Heart left ventricle (tissue), 16 donors: ENCODE results near the gene SGK2. TPM values are rescaled to one million over a fixed set of nuclear protein-coding genes. Genes with fewer than 3 reads are reported as not detected.
A peak's percentile ranks its signal among the peaks of the same experiment; 100 is the strongest.

Experiments
- ATAC-seq, 4 donors: fragments of 200-7000 bp; cut with Tn5 transposase; one replicate each; pipeline ENCODE4 v1.9.1; 2020 to 2022; ENCODE audit warnings: moderate library complexity in 4 of 4, mild to moderate bottlenecking in 3 of 4, moderate number of reproducible peaks in 1 of 4
- DNase-seq, 5 donors: peaks; one replicate each; pipeline ENCODE4 v3.0.0-alpha.2; 2020
- H3K27ac ChIP-seq, 12 donors: fragments of 200-600 bp; sonication (generic) in 4 of 12; one replicate each; pipeline versions ENCODE4 v1.5.0 to v1.8.0; 2016 to 2022; ENCODE audit warnings: mild to moderate bottlenecking in 2 of 12
- H3K27me3 ChIP-seq, 9 donors: fragments of 200-600 bp; sonication (generic) in 2 of 9; one replicate each; pipeline versions ENCODE4 v1.5.1 to v1.8.0; 2016 to 2022; ENCODE audit warnings: mild to moderate bottlenecking in 3 of 9
- H3K36me3 ChIP-seq, 9 donors: fragments of 200-600 bp; sonication (generic) in 2 of 9; one replicate each; pipeline versions ENCODE4 v1.5.0 to v1.8.0; 2018 to 2022; ENCODE audit warnings: mild to moderate bottlenecking in 2 of 9
- H3K4me1 ChIP-seq, 12 donors: fragments of 200-600 bp; sonication (generic) in 4 of 12; one replicate each; pipeline versions ENCODE4 v1.5.0 to v1.8.0; 2016 to 2022; ENCODE audit warnings: mild to moderate bottlenecking in 3 of 12
- H3K4me3 ChIP-seq, 12 donors: fragments of 200-600 bp; sonication (generic) in 4 of 12; one replicate each; pipeline versions ENCODE4 v1.5.0 to v1.8.0; 2017 to 2022; ENCODE audit warnings: mild to moderate bottlenecking in 9 of 12, moderate library complexity in 4 of 12
- H3K9me3 ChIP-seq, 12 donors: fragments of 200-600 bp; sonication (generic) in 4 of 12; one replicate each; pipeline versions ENCODE4 v1.5.0 to v1.8.0; 2016 to 2022; ENCODE audit warnings: mild to moderate bottlenecking in 1 of 12
- POLR2A ChIP-seq, 2 donors: fragments of 450-650 bp; IDR thresholded peaks; one replicate each; pipeline ENCODE4 v1.6.1; 2017; ENCODE audit warnings: antibody characterized with exemption in 2 of 2, mild to moderate bottlenecking in 2 of 2, moderate library complexity in 2 of 2
- WGBS, 4 donors: extraction: QIAGEN DNeasy Blood & Tissue Kit in 2 of 4; methylation state at CpG; one replicate each; pipeline versions ENCODE4 v1.1.5 to v1.1.7; 2013 to 2018; 5-methylcytosine and 5-hydroxymethylcytosine counted together
- intact Hi-C, 10 donors: fragments of 100-400 bp; cut with DNase I; formaldehyde crosslinking; loops; one replicate each; pipeline versions ENCODE4 v1.11.1 to v1.14.2; 2022
- polyA plus RNA-seq, 2 donors: library from polyadenylated mRNA; stranded (reverse); fragments of 200-250 nt; gene quantifications; one replicate each; pipeline ENCODE4 v1.2.3, GENCODE V29; 2013
- total RNA-seq, 9 donors: library from RNA; depleted of rRNA in 2 of 9; stranded (reverse); fragments of >200 nt in 2 of 9; fragmentation: NEBNext Ultra II Directional in 3 of 9; extraction: Animal tissue kit (Norgen Biotek cat#: 25700) in 3 of 9; gene quantifications; one replicate each; pipeline versions ENCODE4 v1.1.0 to v1.2.4, GENCODE V29; 2016 to 2023
- TF ChIP-seq, protein P1 (sequence below), 12 donors: fragments of 200-600 bp; sonication (generic) in 4 of 12; IDR thresholded peaks; one replicate each; pipeline versions ENCODE4 v1.5.0 to v1.8.0; 2018 to 2022; ENCODE audit warnings: antibody characterized with exemption in 12 of 12, mild to moderate bottlenecking in 5 of 12
- donor health status: ischemic (EF 13 %, LVEDD 7.1; RV severe dilation, severe dysfunction).
- donor health status: healthy with polysubstance abuse.
- donor health status: DM: no; HTN: yes; CAD: no.
- donor health status: DM: no; HTN: no; CAD: no.
- donor health status: ischemic (EF 25% LVEDD 6.9; RV normal size, moderate dysfunction).
- donor health status: ischemic (EF 25% LVEDD 5.7; RV mildly dilated, moderate dysfunction).
- donor health status: healthy.
- donor health status: DM: yes; HTN: yes; CAD: no.
- donor health status: ischemic (EF 35%, LVEDD 5.7; RV mildly dilated, moderate dysfunction).
- donor health status: nonischemic (EF 11% LVEDD 7.7; RV severe dilation, severe dysfunction).
- donor health status: DM: yes; HTN: yes; CAD: no.
- donor health status: PGD.
- donor health status: ischemic (EF 29% LVEDD 5.4; RV normal size, mild dysfunction).
- donor health status: nonischemic (EF 23%, LVEDD 6.1; RV moderate dilation, normal function).

SGK2 gene
- total and polyA plus RNA-seq, 11 donors = 0.17 to 4.5 (median 0.65) TPM; not detected in 5

DNA sequence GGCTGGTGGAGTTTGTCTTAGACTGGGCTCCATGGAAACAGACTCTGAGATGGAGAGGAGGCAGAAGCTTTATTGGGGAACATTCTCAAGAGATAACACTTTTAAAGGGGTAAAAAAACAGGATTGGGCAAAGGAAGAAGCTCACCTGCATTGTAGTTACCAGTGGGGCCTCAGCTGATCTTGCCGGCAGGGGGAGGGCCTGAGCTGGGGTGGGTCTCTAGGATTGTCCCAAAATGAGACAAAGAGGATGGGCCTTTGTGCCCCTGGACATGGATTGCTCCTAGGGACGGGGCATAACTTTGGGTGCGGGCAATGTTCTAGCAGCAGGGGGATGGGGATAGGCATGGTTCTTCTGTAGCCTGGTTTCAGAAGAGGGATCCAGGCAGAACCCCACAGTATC lies 12.5 kb downstream of the SGK2 start:
- ATAC-seq (no peak), DNase-seq (no peak)
- H3K27ac ChIP-seq = no peak overlapping the region
- no peaks in the 10 kb centered on the region for H3K9me3 ChIP-seq
- WGBS, 4 donors = 88 to 97% (median 91%) methylated on average over 3 of the region's 3 CpGs
- intact Hi-C loops = no loop called here
- TF ChIP-seq, protein P1, sequence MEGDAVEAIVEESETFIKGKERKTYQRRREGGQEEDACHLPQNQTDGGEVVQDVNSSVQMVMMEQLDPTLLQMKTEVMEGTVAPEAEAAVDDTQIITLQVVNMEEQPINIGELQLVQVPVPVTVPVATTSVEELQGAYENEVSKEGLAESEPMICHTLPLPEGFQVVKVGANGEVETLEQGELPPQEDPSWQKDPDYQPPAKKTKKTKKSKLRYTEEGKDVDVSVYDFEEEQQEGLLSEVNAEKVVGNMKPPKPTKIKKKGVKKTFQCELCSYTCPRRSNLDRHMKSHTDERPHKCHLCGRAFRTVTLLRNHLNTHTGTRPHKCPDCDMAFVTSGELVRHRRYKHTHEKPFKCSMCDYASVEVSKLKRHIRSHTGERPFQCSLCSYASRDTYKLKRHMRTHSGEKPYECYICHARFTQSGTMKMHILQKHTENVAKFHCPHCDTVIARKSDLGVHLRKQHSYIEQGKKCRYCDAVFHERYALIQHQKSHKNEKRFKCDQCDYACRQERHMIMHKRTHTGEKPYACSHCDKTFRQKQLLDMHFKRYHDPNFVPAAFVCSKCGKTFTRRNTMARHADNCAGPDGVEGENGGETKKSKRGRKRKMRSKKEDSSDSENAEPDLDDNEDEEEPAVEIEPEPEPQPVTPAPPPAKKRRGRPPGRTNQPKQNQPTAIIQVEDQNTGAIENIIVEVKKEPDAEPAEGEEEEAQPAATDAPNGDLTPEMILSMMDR (IDR thresholded peaks at IDR 0.05) = no peak
- no peak for TF ChIP-seq POLR2A (IDR thresholded peaks at IDR 0.05)
- no peaks in the 10 kb centered on the region for H3K27me3 ChIP-seq
- H3K4me1 ChIP-seq = no peaks in the 10 kb centered on the region
- H3K36me3 ChIP-seq = no peaks in the 10 kb centered on the region
- no peak overlapping the region for H3K4me3 ChIP-seq

DNA sequence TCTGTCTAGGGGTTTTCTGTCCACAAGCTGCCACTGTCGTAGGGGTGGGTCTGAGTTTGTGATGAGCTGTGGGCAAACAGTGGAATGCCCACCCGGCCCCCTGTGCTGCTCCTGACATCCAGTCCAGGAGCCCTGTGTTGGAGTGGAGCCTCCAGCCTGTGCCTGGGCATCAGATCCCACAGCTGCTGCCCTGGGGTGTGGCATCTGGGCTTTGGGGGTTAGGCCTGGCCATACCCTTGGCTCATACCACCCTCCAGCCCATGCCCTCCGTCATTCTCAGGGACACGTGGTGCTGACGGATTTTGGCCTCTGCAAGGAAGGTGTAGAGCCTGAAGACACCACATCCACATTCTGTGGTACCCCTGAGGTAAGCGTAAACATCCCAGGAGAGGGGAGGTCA lies 12.9 kb downstream of the SGK2 start:
- DNase-seq = no peak

DNA sequence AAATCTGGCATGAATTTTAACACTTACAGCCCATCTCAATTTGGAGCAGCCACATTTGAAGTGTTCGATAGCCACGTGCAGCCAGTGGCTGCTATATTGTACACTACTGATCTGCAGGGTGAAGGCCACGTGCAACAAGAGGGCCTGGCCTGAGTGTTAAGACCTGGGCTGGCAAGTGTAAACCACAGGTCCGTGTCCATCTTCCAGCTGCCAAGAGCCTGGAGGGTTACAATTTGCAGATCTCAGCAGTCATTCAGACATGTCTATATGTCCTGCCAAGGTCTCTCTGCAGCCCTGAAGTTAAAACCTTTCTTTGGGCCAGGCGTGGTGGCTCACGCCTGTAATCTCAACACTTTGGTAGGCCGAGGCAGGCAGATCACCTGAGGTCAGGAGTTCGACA lies 14.1 kb downstream of the SGK2 start:
- intact Hi-C loops = no loop called here
- Histone ChIP-seq H3K27me3 (no peaks in the 10 kb centered on the region), H3K36me3 (no peaks in the 10 kb centered on the region), H3K27ac (no peak overlapping the region), H3K4me1 (no peaks in the 10 kb centered on the region), H3K4me3 (no peak overlapping the region), H3K9me3 (no peaks in the 10 kb centered on the region)
- ATAC-seq (no peak), DNase-seq (no peak)
- WGBS, 4 donors = 90 to 94% (median 92%) methylated on average over 8 of the region's 8 CpGs
- no peak for TF ChIP-seq POLR2A (IDR thresholded peaks at IDR 0.05)
- TF ChIP-seq, protein P1 (IDR thresholded peaks at IDR 0.05) = no peak

More for the DNA sequence above, 12.9 kb downstream of the SGK2 start:
- no peak for ATAC-seq
- intact Hi-C loops = no loop called here
- 89 to 92% (median 90%) methylated on average over 6 of the region's 6 CpGs for WGBS, 4 donors
- no peaks in the 10 kb centered on the region for H3K4me1 ChIP-seq
- H3K27me3 ChIP-seq = no peaks in the 10 kb centered on the region
- H3K27ac ChIP-seq = no peak overlapping the region
- TF ChIP-seq POLR2A (IDR thresholded peaks at IDR 0.05) = no peak
- TF ChIP-seq, protein P1 (IDR thresholded peaks at IDR 0.05) = no peak
- H3K4me3 ChIP-seq = no peak overlapping the region
- H3K9me3 ChIP-seq = no peaks in the 10 kb centered on the region
- no peaks in the 10 kb centered on the region for H3K36me3 ChIP-seq

DNA sequence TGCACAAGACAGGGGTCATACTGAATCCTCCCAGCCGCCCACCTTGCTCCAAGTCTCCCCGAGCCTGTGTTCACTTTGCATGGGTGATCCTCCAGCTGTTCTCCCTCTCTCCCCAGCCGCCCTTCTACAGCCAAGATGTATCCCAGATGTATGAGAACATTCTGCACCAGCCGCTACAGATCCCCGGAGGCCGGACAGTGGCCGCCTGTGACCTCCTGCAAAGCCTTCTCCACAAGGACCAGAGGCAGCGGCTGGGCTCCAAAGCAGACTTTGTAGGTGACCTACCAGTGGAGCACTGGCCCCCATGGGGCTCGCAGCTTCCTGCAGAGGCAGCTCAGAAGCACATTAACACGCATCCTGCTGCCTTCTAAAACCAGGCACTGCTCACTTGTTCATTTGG lies 17.3 kb downstream of the SGK2 start:
- 51 to 76% (median 70%) methylated on average over 10 of the region's 10 CpGs for WGBS, 4 donors
- DNase-seq (peak in 4 of 5 donors; percentile 28 to 78 (median 58)), ATAC-seq (peak in 2 of 4 donors; percentile 45 to 48)
- TF ChIP-seq, protein P1 (IDR thresholded peaks at IDR 0.05) = no peak
- TF ChIP-seq POLR2A (IDR thresholded peaks at IDR 0.05) = no peak
- Histone ChIP-seq H3K36me3 (no peaks in the 10 kb centered on the region), H3K9me3 (no peaks in the 10 kb centered on the region), H3K4me1 (peaks cover 0 to 6% (median 0%) of the 10 kb centered on the region in 12 donors), H3K4me3 (no peak overlapping the region), H3K27me3 (no peaks in the 10 kb centered on the region), H3K27ac (no peak overlapping the region)
- intact Hi-C loops = no loop called here
